Cerebellar cortex (tissue), 1 donor: ENCODE data around the gene DTNBP1.
A peak's percentile ranks its signal among the peaks of the same experiment; 100 is the strongest.

Experiments used
- DNase-seq: peaks from one replicate; pipeline ENCODE4 v3.0.0-alpha.2; 2015; ENCODE audit warnings: low spot score

The DTNBP1 gene

GRCh38 chr6:15662326-15663129 lies at the start of gene DTNBP1:
Gene DTNBP1, minus strand, starts transcription at chr6:15663028. Its CDS starts 159 bp downstream, at chr6:15662869.
- peak; percentile 67 for DNase-seq

GRCh38 chr6:15709651-15710269 lies 46.9 kb upstream of the DTNBP1 start:
- no peak for DNase-seq

- no peak for DNase-seq
Measured at GRCh38 chr6:15708231-15708630, 45.4 kb upstream of the DTNBP1 start.

- no peak for DNase-seq
Measured at GRCh38 chr6:15705981-15706380, 43.2 kb upstream of the DTNBP1 start.

- DNase-seq, result no peak
Measured at GRCh38 chr6:15698471-15698870, 35.6 kb upstream of the DTNBP1 start.

GRCh38 chr6:15697895-15698294 lies 35.1 kb upstream of the DTNBP1 start:
- DNase-seq, result no peak

GRCh38 chr6:15691250-15691869 lies 28.5 kb upstream of the DTNBP1 start:
- peak; percentile 87 for DNase-seq

GRCh38 chr6:15690510-15690909 lies 27.7 kb upstream of the DTNBP1 start:
- DNase-seq, result peak; percentile 29

- no peak for DNase-seq
Measured at GRCh38 chr6:15689586-15690482, 27.0 kb upstream of the DTNBP1 start.

GRCh38 chr6:15685619-15686018 lies 22.8 kb upstream of the DTNBP1 start:
- DNase-seq, result no peak

- no peak for DNase-seq
Measured at GRCh38 chr6:15682965-15683822, 20.4 kb upstream of the DTNBP1 start.

GRCh38 chr6:15681946-15682345 lies 19.1 kb upstream of the DTNBP1 start:
- no peak for DNase-seq

GRCh38 chr6:15678514-15678913 lies 15.7 kb upstream of the DTNBP1 start:
- no peak for DNase-seq

- DNase-seq, result no peak
Measured at GRCh38 chr6:15677822-15678221, 15.0 kb upstream of the DTNBP1 start.

- DNase-seq, result no peak
Measured at GRCh38 chr6:15675536-15676220, 12.8 kb upstream of the DTNBP1 start.

GRCh38 chr6:15674690-15675386 lies 12.0 kb upstream of the DTNBP1 start:
- DNase-seq, result no peak

- DNase-seq, result no peak
Measured at GRCh38 chr6:15673666-15674065, 10.8 kb upstream of the DTNBP1 start.

- DNase-seq, result no peak
Measured at GRCh38 chr6:15672818-15673217, 10.0 kb upstream of the DTNBP1 start.

- DNase-seq, result no peak
Measured at GRCh38 chr6:15672291-15672690, 9.5 kb upstream of the DTNBP1 start.

GRCh38 chr6:15668918-15669317 lies 6.1 kb upstream of the DTNBP1 start:
- DNase-seq, result no peak
